T-helper 17 cell (primary cell): ENCODE measurements around the gene SMAP2. TPM values are rescaled to one million over a fixed set of nuclear protein-coding genes. Genes with fewer than 3 reads are reported as not detected.

Experiments used
- ATAC-seq: fragments of 150-1000 bp; cut with Tn5 transposase; 2 replicates; pipeline ENCODE4 v1.10.0; 2021; ENCODE audit warnings: mild to moderate bottlenecking, moderate library complexity
- DNase-seq, 3 donors: peaks; one replicate each; pipeline versions ENCODE4 v3.0.0 to v3.0.0-alpha.2; 2020 to 2021
- H3K9me3 ChIP-seq: one replicate; pipeline ENCODE4 v1.7.0; 2013; ENCODE audit warnings: low read length, mild to moderate bottlenecking; ENCODE audit not compliant: control insufficient read depth, poor library complexity, severe bottlenecking
- H3K27ac Mint-ChIP-seq: one replicate; pipeline ENCODE4 v1.8.0; 2022; ENCODE audit warnings: mild to moderate bottlenecking, moderate library complexity, mixed read lengths
- H3K27me3 Mint-ChIP-seq: one replicate; pipeline ENCODE4 v1.8.0; 2022; ENCODE audit warnings: mixed read lengths
- H3K36me3 Mint-ChIP-seq: one replicate; pipeline ENCODE4 v1.8.0; 2022; ENCODE audit warnings: low read depth, mixed read lengths
- H3K4me1 Mint-ChIP-seq: one replicate; pipeline ENCODE4 v1.8.0; 2022; ENCODE audit warnings: mild to moderate bottlenecking, mixed read lengths
- H3K4me3 Mint-ChIP-seq: one replicate; pipeline ENCODE4 v1.8.0; 2022; ENCODE audit warnings: mild to moderate bottlenecking, moderate library complexity, mixed read lengths
- total RNA-seq, 4 donors: library from RNA in 2 of 4; stranded (reverse) in 2 of 4; gene quantifications; one replicate each; pipeline ENCODE4 v1.2.3 and lab custom pipeline; 2022 to 2026

Gene SMAP2
- total RNA-seq, 2 donors from 2014 or later, result 155 to 169 TPM

GRCh38 chr1:40353082-40353481 is 20.4 kb upstream of the SMAP2 start:
- H3K36me3 Mint-ChIP-seq, result peaks cover 2% of the 10 kb centered on the region
- H3K9me3 ChIP-seq, result no peaks in the 10 kb centered on the region
- ATAC-seq, result no peak
- peaks cover 3% of the 10 kb centered on the region for H3K4me1 Mint-ChIP-seq
- DNase-seq, result no peak
- H3K27me3 Mint-ChIP-seq, result no peaks in the 10 kb centered on the region
- H3K4me3 Mint-ChIP-seq, result no peak overlapping the region
- H3K27ac Mint-ChIP-seq, result no peak overlapping the region

GRCh38 chr1:40357625-40358024 is 15.9 kb upstream of the SMAP2 start:
- ATAC-seq (no peak), DNase-seq (no peak)
- H3K36me3 Mint-ChIP-seq, result peaks cover 3% of the 10 kb centered on the region
- no peak overlapping the region for H3K4me3 Mint-ChIP-seq
- no peaks in the 10 kb centered on the region for H3K27me3 Mint-ChIP-seq
- no peaks in the 10 kb centered on the region for H3K9me3 ChIP-seq
- H3K27ac Mint-ChIP-seq, result no peak overlapping the region
- H3K4me1 Mint-ChIP-seq, result peaks cover 3% of the 10 kb centered on the region

- H3K27me3 Mint-ChIP-seq, result no peaks in the 10 kb centered on the region
- no peaks in the 10 kb centered on the region for H3K9me3 ChIP-seq
- no peak for ATAC-seq
- H3K4me3 Mint-ChIP-seq, result no peak overlapping the region
- DNase-seq, result no peak
- no peak overlapping the region for H3K27ac Mint-ChIP-seq
- peaks cover 6% of the 10 kb centered on the region for H3K4me1 Mint-ChIP-seq
- H3K36me3 Mint-ChIP-seq, result peaks cover 4% of the 10 kb centered on the region
These were observed 12.9 kb upstream of the SMAP2 start for GRCh38 chr1:40360631-40361030.

GRCh38 chr1:40361201-40361600 is 12.3 kb upstream of the SMAP2 start:
- H3K4me3 Mint-ChIP-seq, result no peak overlapping the region
- H3K9me3 ChIP-seq, result no peaks in the 10 kb centered on the region
- no peak for ATAC-seq
- DNase-seq, result no peak
- H3K36me3 Mint-ChIP-seq, result peaks cover 2% of the 10 kb centered on the region
- H3K27ac Mint-ChIP-seq, result no peak overlapping the region
- no peaks in the 10 kb centered on the region for H3K27me3 Mint-ChIP-seq
- H3K4me1 Mint-ChIP-seq, result peaks cover 3% of the 10 kb centered on the region

GRCh38 chr1:40361637-40362036 is 11.9 kb upstream of the SMAP2 start:
- H3K9me3 ChIP-seq, result no peaks in the 10 kb centered on the region
- ATAC-seq (no peak), DNase-seq (no peak)
- Mint-ChIP-seq H3K36me3 (peaks cover 2% of the 10 kb centered on the region), H3K27me3 (no peaks in the 10 kb centered on the region), H3K4me1 (peaks cover 3% of the 10 kb centered on the region), H3K4me3 (no peak overlapping the region), H3K27ac (no peak overlapping the region)

- no peaks in the 10 kb centered on the region for H3K9me3 ChIP-seq
- ATAC-seq (no peak), DNase-seq (no peak)
- Mint-ChIP-seq H3K4me1 (peaks cover 3% of the 10 kb centered on the region), H3K4me3 (no peak overlapping the region), H3K27me3 (no peaks in the 10 kb centered on the region), H3K27ac (no peak overlapping the region), H3K36me3 (peaks cover 2% of the 10 kb centered on the region)
These were observed 11.3 kb upstream of the SMAP2 start for GRCh38 chr1:40362199-40362598.

GRCh38 chr1:40362699-40363098 is 10.8 kb upstream of the SMAP2 start:
- Mint-ChIP-seq H3K4me1 (peaks cover 3% of the 10 kb centered on the region), H3K36me3 (peaks cover 2% of the 10 kb centered on the region), H3K4me3 (no peak overlapping the region), H3K27ac (no peak overlapping the region), H3K27me3 (no peaks in the 10 kb centered on the region)
- H3K9me3 ChIP-seq, result no peaks in the 10 kb centered on the region
- no peak for ATAC-seq
- no peak for DNase-seq

- H3K9me3 ChIP-seq, result no peaks in the 10 kb centered on the region
- no peak for DNase-seq
- peak; percentile 63 for ATAC-seq
- Mint-ChIP-seq H3K4me3 (no peak overlapping the region), H3K27me3 (no peaks in the 10 kb centered on the region), H3K36me3 (peaks cover 2% of the 10 kb centered on the region), H3K27ac (peak overlapping the region; percentile 53), H3K4me1 (peaks cover 3% of the 10 kb centered on the region)
These were observed 9.8 kb upstream of the SMAP2 start for GRCh38 chr1:40363721-40364120.

- H3K4me1 Mint-ChIP-seq, result peaks cover 26% of the 10 kb centered on the region
- no peaks in the 10 kb centered on the region for H3K9me3 ChIP-seq
- ATAC-seq (no peak), DNase-seq (no peak)
- H3K27ac Mint-ChIP-seq, result no peak overlapping the region
- H3K36me3 Mint-ChIP-seq, result peaks cover 6% of the 10 kb centered on the region
- no peaks in the 10 kb centered on the region for H3K27me3 Mint-ChIP-seq
- H3K4me3 Mint-ChIP-seq, result no peak overlapping the region
These were observed 1.7 kb upstream of the SMAP2 start for GRCh38 chr1:40371707-40372258.

GRCh38 chr1:40372658-40373322 is 737 bp upstream of the SMAP2 start:
- Mint-ChIP-seq H3K4me3 (peak overlapping the region; percentile 97), H3K36me3 (peaks cover 6% of the 10 kb centered on the region), H3K4me1 (peaks cover 35% of the 10 kb centered on the region)

GRCh38 chr1:40377512-40377911 is 4.0 kb downstream of the SMAP2 start:
- DNase-seq, result no peak
- H3K27ac Mint-ChIP-seq, result peak overlapping the region; percentile 98
- peaks cover 6% of the 10 kb centered on the region for H3K36me3 Mint-ChIP-seq
- no peaks in the 10 kb centered on the region for H3K9me3 ChIP-seq
- H3K4me3 Mint-ChIP-seq, result peak overlapping the region; percentile 47
- peaks cover 57% of the 10 kb centered on the region for H3K4me1 Mint-ChIP-seq
- ATAC-seq, result no peak
- H3K27me3 Mint-ChIP-seq, result no peaks in the 10 kb centered on the region

More at GRCh38 chr1:40372658-40373322, 737 bp upstream of the SMAP2 start:
- ATAC-seq, result no peak
- Mint-ChIP-seq H3K27ac (peak overlapping the region; percentile 98), H3K27me3 (no peaks in the 10 kb centered on the region)
- no peaks in the 10 kb centered on the region for H3K9me3 ChIP-seq
- DNase-seq, result no peak

- H3K4me1 Mint-ChIP-seq, result peaks cover 61% of the 10 kb centered on the region
- H3K9me3 ChIP-seq, result no peaks in the 10 kb centered on the region
- DNase-seq (no peak), ATAC-seq (no peak)
- no peaks in the 10 kb centered on the region for H3K27me3 Mint-ChIP-seq
- H3K27ac Mint-ChIP-seq, result peak overlapping the region; percentile 98
- no peaks in the 10 kb centered on the region for H3K36me3 Mint-ChIP-seq
- H3K4me3 Mint-ChIP-seq, result peak overlapping the region; percentile 19
These were observed 6.4 kb downstream of the SMAP2 start for GRCh38 chr1:40379785-40380452.

GRCh38 chr1:40380817-40381216 is 7.3 kb downstream of the SMAP2 start:
- peaks cover 65% of the 10 kb centered on the region for H3K4me1 Mint-ChIP-seq
- ATAC-seq (no peak), DNase-seq (no peak)
- peak overlapping the region; percentile 98 for H3K27ac Mint-ChIP-seq
- H3K27me3 Mint-ChIP-seq, result no peaks in the 10 kb centered on the region
- H3K9me3 ChIP-seq, result no peaks in the 10 kb centered on the region
- H3K36me3 Mint-ChIP-seq, result no peaks in the 10 kb centered on the region
- H3K4me3 Mint-ChIP-seq, result peak overlapping the region; percentile 89
